IMR-90 (cell line): Measurements from ENCODE around the gene MRPS16. TPM values are rescaled to one million over a fixed set of nuclear protein-coding genes. Genes with fewer than 3 reads are reported as not detected.

Experiments used
- ATAC-seq: fragments of 200-7000 bp; cut with Tn5 transposase; 2 replicates; pipeline ENCODE4 v1.9.1; 2020; ENCODE audit warnings: low read depth, mild to moderate bottlenecking, moderate library complexity
- BruUV-seq: library from RNA; stranded (reverse); fragments of 400-500 nt; replicated peaks from 2 replicates; lab custom pipeline; 2021; lab: Mats Ljungman, UMichigan
- CTCF ChIA-PET: fragments of 300-600 bp; formaldehyde crosslinking; extraction: SDS; loops from one replicate; lab custom pipeline; 2021; ENCODE audit warnings: antibody characterized with exemption; lab: Yijun Ruan, JAX
- POLR2A ChIA-PET: fragments of 300-600 bp; sonication (Branson Sonifier 250); formaldehyde crosslinking; loops from one replicate; lab custom pipeline; 2022; ENCODE audit warnings: antibody characterized with exemption; ENCODE audit not compliant: unreplicated experiment; lab: Charles Lee
- DNase-seq: peaks from one replicate; pipeline ENCODE4 v3.0.0; 2013
- H2AFZ ChIP-seq: replicated peaks from 2 replicates; pipeline ENCODE3; 2013; ENCODE audit warnings: low read length, mild to moderate bottlenecking; ENCODE audit not compliant: poor library complexity
- H2AK5ac ChIP-seq: 2 replicates; pipeline ENCODE4 v1.6.1; 2013; ENCODE audit warnings: low read depth, low read length, inconsistent platforms
- H2AK9ac ChIP-seq: replicated peaks from 2 replicates; pipeline ENCODE3; 2013; ENCODE audit warnings: mild to moderate bottlenecking, low read depth, low read length, moderate library complexity; ENCODE audit not compliant: poor library complexity
- H2BK120ac ChIP-seq: 2 replicates; pipeline ENCODE4 v1.6.1; 2013; ENCODE audit warnings: low read depth, low read length, inconsistent platforms
- H2BK15ac ChIP-seq: 3 replicates; pipeline ENCODE4 v1.6.1; 2013; ENCODE audit warnings: low read depth, low read length, inconsistent platforms
- H2BK20ac ChIP-seq: 2 replicates; pipeline ENCODE4 v1.6.1; 2013; ENCODE audit warnings: low read depth, mild to moderate bottlenecking, inconsistent platforms, low read length, moderate library complexity
- H2BK5ac ChIP-seq: 2 replicates; pipeline ENCODE4 v1.6.1; 2013; ENCODE audit warnings: mild to moderate bottlenecking, low read depth, low read length, inconsistent platforms; ENCODE audit not compliant: poor library complexity, severe bottlenecking
- H3K14ac ChIP-seq: replicated peaks from 2 replicates; pipeline ENCODE4 v1.6.1; 2013; ENCODE audit warnings: low read depth, low read length, inconsistent platforms
- H3K18ac ChIP-seq: 2 replicates; pipeline ENCODE4 v1.6.1; 2013; ENCODE audit warnings: low read depth, low read length, control low read depth
- H3K23ac ChIP-seq: 2 replicates; pipeline ENCODE4 v1.6.1; 2013; ENCODE audit warnings: low read depth, low read length, inconsistent platforms
- H3K27ac ChIP-seq: 2 replicates; pipeline ENCODE4 v1.5.1; 2013; ENCODE audit warnings: mild to moderate bottlenecking, control low read depth, low read length; ENCODE audit not compliant: insufficient read depth
- H3K27me3 ChIP-seq: 2 replicates; pipeline ENCODE4 v1.6.1; 2013; ENCODE audit warnings: low read length; ENCODE audit not compliant: control insufficient read depth, insufficient read depth
- H3K36me3 ChIP-seq: 2 replicates; pipeline ENCODE4 v1.6.1; 2013; ENCODE audit warnings: low read length, mixed read lengths; ENCODE audit not compliant: control insufficient read depth, insufficient read depth
- H3K4ac ChIP-seq: 2 replicates; pipeline ENCODE4 v1.6.1; 2013; ENCODE audit warnings: low read depth, low read length, inconsistent platforms
- H3K4me1 ChIP-seq: 2 replicates; pipeline ENCODE4 v1.6.1; 2013; ENCODE audit warnings: low read length, mixed read lengths; ENCODE audit not compliant: control insufficient read depth, insufficient read depth
- H3K4me2 ChIP-seq: 2 replicates; pipeline ENCODE4 v1.6.1; 2013; ENCODE audit warnings: low read depth, mild to moderate bottlenecking, control low read depth, low read length, moderate library complexity
- H3K4me3 ChIP-seq: 2 replicates; pipeline ENCODE4 v1.5.1; 2013; ENCODE audit warnings: low read depth, mild to moderate bottlenecking, control low read depth, low read length, moderate library complexity; ENCODE audit not compliant: insufficient read depth
- H3K56ac ChIP-seq: 2 replicates; pipeline ENCODE4 v1.6.1; 2013; ENCODE audit warnings: low read length, inconsistent platforms; ENCODE audit not compliant: insufficient read depth; ENCODE audit errors: extremely low read depth
- H3K79me1 ChIP-seq, 2 experiments: 2 replicates each; pipeline ENCODE4 v1.6.1; 2013; ENCODE audit warnings: low read length in 2 of 2, inconsistent platforms in 1 of 2, low read depth in 1 of 2
- H3K9ac ChIP-seq: 2 replicates; pipeline ENCODE4 v1.6.1; 2013; ENCODE audit warnings: low read depth, low read length, control low read depth
- H3K9me1 ChIP-seq: 2 replicates; pipeline ENCODE4 v1.6.1; 2013; ENCODE audit warnings: low read length, inconsistent platforms; ENCODE audit not compliant: insufficient read depth
- H3K9me3 ChIP-seq: 2 replicates; pipeline ENCODE4 v1.6.1; 2013; ENCODE audit warnings: low read length; ENCODE audit not compliant: control insufficient read depth, insufficient read depth
- H4K20me1 ChIP-seq: 2 replicates; pipeline ENCODE4 v1.6.1; 2013; ENCODE audit warnings: low read length, inconsistent platforms; ENCODE audit not compliant: insufficient read depth
- H4K5ac ChIP-seq: 2 replicates; pipeline ENCODE4 v1.6.1; 2013; ENCODE audit warnings: mild to moderate bottlenecking, low read depth, low read length, control low read depth
- H4K8ac ChIP-seq, 2 experiments: 2 replicates each; pipeline ENCODE4 v1.6.1; 2013; ENCODE audit warnings: low read depth in 2 of 2, low read length in 2 of 2, control low read depth in 1 of 2, inconsistent platforms in 1 of 2
- H4K91ac ChIP-seq: 2 replicates; pipeline ENCODE4 v1.6.1; 2013; ENCODE audit warnings: low read depth, low read length, inconsistent platforms; ENCODE audit not compliant: insufficient read depth
- BHLHE40 ChIP-seq: fragments of 150-350 bp; IDR thresholded peaks from 2 replicates; pipeline ENCODE4 v1.6.1; 2016; ENCODE audit warnings: mild to moderate bottlenecking, low read depth, low read length
- CEBPB ChIP-seq: IDR thresholded peaks from 2 replicates; pipeline ENCODE4 v1.6.1; 2012; ENCODE audit warnings: low read depth, low read length, improper control_type of control experiment
- CHD1 ChIP-seq: IDR thresholded peaks from 2 replicates; pipeline ENCODE4 v1.6.1; 2012; ENCODE audit warnings: low read depth, low read length, improper control_type of control experiment
- CTCF ChIP-seq: conservative IDR thresholded peaks from 2 replicates; pipeline ENCODE4 v1.5.1; 2012; ENCODE audit warnings: mild to moderate bottlenecking, low read depth, low read length, improper control_type of control experiment
- ELK1 ChIP-seq: fragments of 150-350 bp; IDR thresholded peaks from 2 replicates; pipeline ENCODE4 v1.6.1; 2016; ENCODE audit warnings: low read depth, mild to moderate bottlenecking, low read length, moderate library complexity, borderline replicate concordance
- FOS ChIP-seq: fragments of 150-350 bp; IDR thresholded peaks from 2 replicates; pipeline ENCODE4 v1.6.1; 2016; ENCODE audit warnings: low read depth, low read length
- MAFK ChIP-seq: IDR thresholded peaks from 2 replicates; pipeline ENCODE4 v1.6.1; 2012; ENCODE audit warnings: low read depth, low read length, improper control_type of control experiment
- MAZ ChIP-seq: IDR thresholded peaks from 2 replicates; pipeline ENCODE4 v1.6.1; 2012; ENCODE audit warnings: low read depth, mild to moderate bottlenecking, low read length, improper control_type of control experiment, moderate library complexity, borderline replicate concordance
- MXI1 ChIP-seq: IDR thresholded peaks from 2 replicates; pipeline ENCODE4 v1.6.1; 2012; ENCODE audit warnings: low read depth, mild to moderate bottlenecking, low read length, moderate library complexity, borderline replicate concordance
- NFE2L2 ChIP-seq: fragments of 150-350 bp; IDR thresholded peaks from 2 replicates; pipeline ENCODE4 v1.6.1; 2016; ENCODE audit warnings: low read depth, mild to moderate bottlenecking, low read length
- POLR2A ChIP-seq: IDR thresholded peaks from 2 replicates; pipeline ENCODE4 v1.6.1; 2012; ENCODE audit warnings: mild to moderate bottlenecking, low read depth, low read length
- RAD21 ChIP-seq: IDR thresholded peaks from 2 replicates; pipeline ENCODE4 v1.6.1; 2012; ENCODE audit warnings: low read length, improper control_type of control experiment
- RCOR1 ChIP-seq: IDR thresholded peaks from 2 replicates; pipeline ENCODE4 v1.6.1; 2012; ENCODE audit warnings: mild to moderate bottlenecking, low read length, improper control_type of control experiment; ENCODE audit not compliant: insufficient replicate concordance
- RFX5 ChIP-seq: IDR thresholded peaks from 2 replicates; pipeline ENCODE4 v1.8.0; 2012; ENCODE audit warnings: low read depth, mild to moderate bottlenecking, low read length, moderate library complexity
- SMC3 ChIP-seq: fragments of 150-350 bp; IDR thresholded peaks from 2 replicates; pipeline ENCODE4 v1.6.1; 2016; ENCODE audit warnings: low read depth, mild to moderate bottlenecking, antibody characterized with exemption, low read length, moderate library complexity
- USF2 ChIP-seq: fragments of 150-350 bp; IDR thresholded peaks from 2 replicates; pipeline ENCODE4 v1.6.1; 2017; ENCODE audit warnings: mild to moderate bottlenecking, antibody characterized with exemption, low read length, low read depth
- WGBS, 2 experiments: methylation state at CpG; one replicate each; pipeline versions ENCODE4 v1.1.5 to v1.1.7; 2013; ENCODE audit warnings: missing lambda C conversion rate in 2 of 2; ENCODE audit not compliant: insufficient read length in 1 of 2; ENCODE audit errors: extremely low coverage in 2 of 2; 5-methylcytosine and 5-hydroxymethylcytosine counted together
- dilution Hi-C: fragments of 300-500 bp; cut with HindIII; formaldehyde crosslinking; loops from one replicate; pipeline ENCODE4 v1.14.3; 2018; ENCODE audit warnings: low sequenced_read_pairs; ENCODE audit not compliant: unreplicated experiment
- in situ Hi-C: fragments of 300-500 bp; cut with MboI; formaldehyde crosslinking; loops from 3 replicates; pipeline ENCODE4 v1.14.3; 2019; ENCODE audit warnings: low sequenced_read_pairs, inconsistent platforms, mixed read lengths
- intact Hi-C: fragments of 100-400 bp; cut with micrococcal nuclease; formaldehyde crosslinking; loops from 2 replicates; pipeline ENCODE4 v1.10.0; 2022
- polyA plus RNA-seq, 3 experiments: library from polyadenylated mRNA; depleted of rRNA; stranded (reverse); fragments of >200 nt; gene quantifications; 2 replicates each; pipeline ENCODE4 v1.2.3, GENCODE V29; 2012; ENCODE audit warnings: low replicate concordance in 1 of 3
- total RNA-seq: library from RNA; depleted of rRNA; stranded (reverse); fragments of >200 nt; gene quantifications from 2 replicates; pipeline ENCODE4 v1.2.3, GENCODE V29; 2012

Gene MRPS16
- total and polyA plus RNA-seq, 2 of the 4 experiments (the other 2 are of a cell fraction), result 45.3 to 62.4 TPM

GRCh38 chr10:73289958-73290357 is 37.5 kb upstream of the MRPS16 start:
- Histone ChIP-seq H2AK5ac (no peak overlapping the region), H3K4me1 (no peaks in the 10 kb centered on the region), H3K23ac (no peak overlapping the region), H4K8ac (no peak overlapping the region), H4K5ac (no peak overlapping the region), H4K91ac (no peak overlapping the region), H3K27me3 (peaks cover 8% of the 10 kb centered on the region; the same call in 1 of the 2 replicates), H3K27ac (no peak overlapping the region), H3K9me1 (no peaks in the 10 kb centered on the region), H3K4me2 (no peak overlapping the region), H2AK9ac (no peak overlapping the region), H2BK20ac (no peak overlapping the region), H3K14ac (no peak overlapping the region), H3K9ac (no peak overlapping the region), H3K4me3 (no peak overlapping the region), H2BK120ac (no peak overlapping the region), H3K36me3 (no peaks in the 10 kb centered on the region), H3K9me3 (no peaks in the 10 kb centered on the region), H3K4ac (no peak overlapping the region), H2AFZ (no peak overlapping the region), H3K18ac (no peak overlapping the region), H4K20me1 (no peaks in the 10 kb centered on the region), H2BK5ac (no peak overlapping the region), H3K56ac (no peak overlapping the region), H2BK15ac (no peak overlapping the region), H3K79me1 (no peaks in the 10 kb centered on the region)
- ChIA-PET POLR2A (no interaction called here), CTCF (no interaction called here)
- DNase-seq (no peak), ATAC-seq (no peak)
- intact Hi-C loops, result no loop called here
- dilution Hi-C loops, result no loop called here
- WGBS, 2 experiments, result no CpG with 5 or more reads among the region's 1 CpG
- BruUV-seq, result no TSS peak
- no peak for TF ChIP-seq POLR2A
- no peak for TF ChIP-seq MXI1
- TF ChIP-seq RFX5, result no peak
- TF ChIP-seq RCOR1, result no peak
- TF ChIP-seq BHLHE40, result no peak
- no peak for TF ChIP-seq ELK1
- TF ChIP-seq NFE2L2, result no peak
- TF ChIP-seq MAZ, result no peak
- TF ChIP-seq MAFK, result no peak
- TF ChIP-seq SMC3, result no peak
- TF ChIP-seq CTCF, result no peak
- TF ChIP-seq USF2, result no peak
- TF ChIP-seq RAD21, result no peak
- TF ChIP-seq CEBPB, result no peak
- TF ChIP-seq CHD1, result no peak
- no peak for TF ChIP-seq FOS
- in situ Hi-C loops, result no loop called here
